GM23338 (cell line): ENCODE results near the gene TCIRG1. TPM values are rescaled to one million over a fixed set of nuclear protein-coding genes. Genes with fewer than 3 reads are reported as not detected.

Experiments used
- ATAC-seq: fragments of 200-7000 bp; cut with Tn5 transposase; 3 replicates; pipeline ENCODE4 v1.9.1; 2020
- DNase-seq: peaks from one replicate; pipeline ENCODE4 v3.0.0-alpha.2; 2015; ENCODE audit warnings: low spot score
- H2AFZ ChIP-seq: fragments of 200-600 bp; sonication (generic); 2 replicates; pipeline ENCODE4 v1.8.0; 2016; ENCODE audit warnings: antibody characterized with exemption, mild to moderate bottlenecking, moderate library complexity
- H3F3A ChIP-seq: fragments of 200-600 bp; sonication (generic); replicated peaks from 2 replicates; pipeline ENCODE4 v1.8.0; 2017; ENCODE audit warnings: antibody characterized with exemption, mixed run types, low read depth
- H3K27ac ChIP-seq: fragments of 200-600 bp; sonication (generic); 2 replicates; pipeline ENCODE4 v1.6.1; 2016; ENCODE audit warnings: low read depth
- H3K27me3 ChIP-seq: fragments of 200-600 bp; sonication (generic); 2 replicates; pipeline ENCODE4 v1.8.0; 2016; ENCODE audit warnings: mild to moderate bottlenecking, mixed run types, moderate library complexity; ENCODE audit not compliant: insufficient read depth
- H3K36me3 ChIP-seq: fragments of 200-600 bp; sonication (generic); 2 replicates; pipeline ENCODE4 v1.8.0; 2016; ENCODE audit warnings: mild to moderate bottlenecking; ENCODE audit not compliant: insufficient read depth
- H3K4me1 ChIP-seq: fragments of 200-600 bp; sonication (generic); 2 replicates; pipeline ENCODE4 v1.8.0; 2016; ENCODE audit warnings: mild to moderate bottlenecking, moderate library complexity; ENCODE audit not compliant: insufficient read depth
- H3K4me2 ChIP-seq: fragments of 200-600 bp; sonication (generic); 2 replicates; pipeline ENCODE4 v1.7.1; 2017; ENCODE audit warnings: mixed run types
- H3K4me3 ChIP-seq: fragments of 200-600 bp; sonication (generic); 2 replicates; pipeline ENCODE4 v1.6.1; 2016; ENCODE audit warnings: mixed run types
- H3K79me2 ChIP-seq: fragments of 200-600 bp; sonication (generic); replicated peaks from 2 replicates; pipeline ENCODE4 v1.8.0; 2017; ENCODE audit warnings: mild to moderate bottlenecking; ENCODE audit not compliant: insufficient read depth
- H3K9me2 ChIP-seq: fragments of 200-600 bp; sonication (generic); 2 replicates; pipeline ENCODE4 v1.8.0; 2017; ENCODE audit not compliant: insufficient read depth
- H4K20me1 ChIP-seq: fragments of 200-600 bp; sonication (generic); replicated peaks from 2 replicates; pipeline ENCODE4 v1.8.0; 2017; ENCODE audit warnings: mild to moderate bottlenecking; ENCODE audit not compliant: insufficient read depth
- H3K27ac Mint-ChIP-seq: 2 replicates; pipeline ENCODE4 v1.8.0; 2020; ENCODE audit warnings: inconsistent platforms, mild to moderate bottlenecking, moderate library complexity, mixed read lengths
- H3K27me3 Mint-ChIP-seq: 3 replicates; pipeline ENCODE4 v1.8.0; 2022; ENCODE audit warnings: low read depth, mild to moderate bottlenecking, moderate library complexity, mixed read lengths, inconsistent platforms; ENCODE audit not compliant: insufficient read depth, poor library complexity
- H3K36me3 Mint-ChIP-seq: 3 replicates; pipeline ENCODE4 v1.8.0; 2021; ENCODE audit warnings: low read depth, mild to moderate bottlenecking, inconsistent platforms, moderate library complexity, mixed read lengths
- H3K4me1 Mint-ChIP-seq: 3 replicates; pipeline ENCODE4 v1.8.0; 2020; ENCODE audit warnings: mild to moderate bottlenecking, inconsistent platforms, mixed read lengths
- H3K4me3 Mint-ChIP-seq: 3 replicates; pipeline ENCODE4 v1.8.0; 2021; ENCODE audit warnings: moderate library complexity, mild to moderate bottlenecking, inconsistent platforms, mixed read lengths
- H3K9me3 Mint-ChIP-seq: 3 replicates; pipeline ENCODE4 v1.8.0; 2020; ENCODE audit warnings: moderate library complexity, mild to moderate bottlenecking, inconsistent platforms, mixed read lengths
- CREB1 ChIP-seq: fragments of 250-450 bp; sonication (Bioruptor Pico); IDR thresholded peaks from 2 replicates; pipeline ENCODE4 v1.5.0; 2020; ENCODE audit warnings: low read depth, mild to moderate bottlenecking, moderate library complexity
- CTCF ChIP-seq, 2 experiments: fragments of 200-600 bp in 1 of 2; sonication (generic) in 1 of 2; conservative IDR thresholded peaks; 2 replicates each; pipeline versions ENCODE4 v1.5.1 to v1.6.1; 2016 to 2017; ENCODE audit warnings: antibody characterized with exemption in 2 of 2, low read depth in 2 of 2, mild to moderate bottlenecking in 2 of 2, moderate library complexity in 1 of 2
- ETS1 ChIP-seq: IDR thresholded peaks from 2 replicates; pipeline ENCODE4 v1.6.1; 2016; ENCODE audit warnings: antibody characterized with exemption
- EZH2 ChIP-seq: fragments of 200-600 bp; sonication (generic); IDR thresholded peaks from one replicate; pipeline ENCODE4 v1.8.0; 2017; ENCODE audit warnings: antibody characterized with exemption, mild to moderate bottlenecking, low read depth; ENCODE audit not compliant: unreplicated experiment
- EZH2phosphoT487 ChIP-seq: fragments of 200-600 bp; sonication (generic); IDR thresholded peaks from one replicate; pipeline ENCODE4 v1.8.1; 2018; ENCODE audit warnings: antibody characterized with exemption; ENCODE audit not compliant: unreplicated experiment
- REST ChIP-seq: IDR thresholded peaks from one replicate; pipeline ENCODE4 v1.6.1; 2018; ENCODE audit warnings: antibody characterized with exemption; ENCODE audit not compliant: unreplicated experiment
- ZNF114 ChIP-seq: fragments of 250-450 bp; sonication (Bioruptor Pico); IDR thresholded peaks from 2 replicates; pipeline ENCODE4 v1.5.0; 2020; ENCODE audit warnings: mild to moderate bottlenecking, moderate library complexity
- polyA plus RNA-seq: library from polyadenylated mRNA; unstranded; fragments of >200 nt; fragmentation: Nextera tagmentation; extraction: Ambion mirVana; gene quantifications from 2 replicates; pipeline ENCODE4 v1.2.1, GENCODE V29; 2016
- total RNA-seq: library from RNA; depleted of rRNA; stranded (reverse); fragments of >200 nt; shearing (Covaris generic); gene quantifications from 2 replicates; pipeline ENCODE4 v1.2.3, GENCODE V29; 2014

Gene TCIRG1
- total and polyA plus RNA-seq, 2 experiments from 2014 or later, result 20.4 to 40.4 TPM

GRCh38 chr11:68019486-68019885, 19.3 kb upstream of the TCIRG1 start (continued):
- no peak for TF ChIP-seq REST
- TF ChIP-seq ZNF114, result no peak

GRCh38 chr11:68020575-68020974, 18.2 kb upstream of the TCIRG1 start:
- H3K4me1 Mint-ChIP-seq, result peaks cover 11% of the 10 kb centered on the region
- Histone ChIP-seq H3K36me3 (no peaks in the 10 kb centered on the region), H3K9me2 (no peaks in the 10 kb centered on the region), H3K79me2 (no peaks in the 10 kb centered on the region), H4K20me1 (no peaks in the 10 kb centered on the region), H3K27me3 (no peaks in the 10 kb centered on the region), H3K4me3 (no peak overlapping the region), H2AFZ (peak overlapping the region; percentile 18; the same call in 1 of the 2 replicates), H3K27ac (no peak overlapping the region), H3K4me1 (no peaks in the 10 kb centered on the region), H3F3A (no peaks in the 10 kb centered on the region), H3K4me2 (no peak overlapping the region)
- no peaks in the 10 kb centered on the region for H3K9me3 Mint-ChIP-seq
- no peaks in the 10 kb centered on the region; the same call in 2 of the 3 replicates for H3K36me3 Mint-ChIP-seq
- no peak overlapping the region for H3K27ac Mint-ChIP-seq
- ATAC-seq, result peak; percentile 87
- no peak for TF ChIP-seq ZNF114
- TF ChIP-seq EZH2phosphoT487, result no peak
- TF ChIP-seq CREB1, result no peak
- TF ChIP-seq CTCF (conservative IDR thresholded peaks at IDR 0.05; ENCODE audit: low read depth in 2 of 2), result peak; percentile 48 to 81
- TF ChIP-seq ETS1, result no peak
- TF ChIP-seq EZH2, result no peak
- peaks cover 14% of the 10 kb centered on the region for H3K27me3 Mint-ChIP-seq
- peak; percentile 81 for DNase-seq
- no peak overlapping the region for H3K4me3 Mint-ChIP-seq
